ENCODE measurements around the gene CSKMT.
A peak's percentile ranks its signal among the peaks of the same experiment; 100 is the strongest.
"Not testable (repeated sequence)": the region's sequence is repeated elsewhere in the genome, so short reads cannot be mapped to it uniquely, and the experiment has no call there.

Gene CSKMT

GRCh38 chr11:62647609-62648005, 17.5 kb upstream of the CSKMT start:
- TF ChIP-seq POLR2A (IDR thresholded peaks at IDR 0.05; ENCODE audit: low read length) (no peak), GATA1 (IDR thresholded peaks at IDR 0.05; ENCODE audit: low read depth, low read length) (no peak)
- no peak for DNase-seq

- TF ChIP-seq POLR2A (IDR thresholded peaks at IDR 0.05; ENCODE audit: low read length) (no peak), GATA1 (IDR thresholded peaks at IDR 0.05; ENCODE audit: low read depth, low read length) (no peak)
- no peak for DNase-seq
Observed at GRCh38 chr11:62648185-62648966, 16.7 kb upstream of the CSKMT start.

- no peak for DNase-seq
- TF ChIP-seq GATA1 (IDR thresholded peaks at IDR 0.05; ENCODE audit: low read depth, low read length) = no peak
- TF ChIP-seq POLR2A (IDR thresholded peaks at IDR 0.05; ENCODE audit: low read length) = no peak
Observed at GRCh38 chr11:62648967-62649364, 16.1 kb upstream of the CSKMT start.

- DNase-seq = no peak
- TF ChIP-seq POLR2A (IDR thresholded peaks at IDR 0.05; ENCODE audit: low read length) = no peak
- no peak for TF ChIP-seq GATA1 (IDR thresholded peaks at IDR 0.05; ENCODE audit: low read depth, low read length)
Observed at GRCh38 chr11:62649486-62649885, 15.6 kb upstream of the CSKMT start.

- not testable (repeated sequence) for DNase-seq
Observed at GRCh38 chr11:62650283-62650682, 14.8 kb upstream of the CSKMT start.

DNA sequence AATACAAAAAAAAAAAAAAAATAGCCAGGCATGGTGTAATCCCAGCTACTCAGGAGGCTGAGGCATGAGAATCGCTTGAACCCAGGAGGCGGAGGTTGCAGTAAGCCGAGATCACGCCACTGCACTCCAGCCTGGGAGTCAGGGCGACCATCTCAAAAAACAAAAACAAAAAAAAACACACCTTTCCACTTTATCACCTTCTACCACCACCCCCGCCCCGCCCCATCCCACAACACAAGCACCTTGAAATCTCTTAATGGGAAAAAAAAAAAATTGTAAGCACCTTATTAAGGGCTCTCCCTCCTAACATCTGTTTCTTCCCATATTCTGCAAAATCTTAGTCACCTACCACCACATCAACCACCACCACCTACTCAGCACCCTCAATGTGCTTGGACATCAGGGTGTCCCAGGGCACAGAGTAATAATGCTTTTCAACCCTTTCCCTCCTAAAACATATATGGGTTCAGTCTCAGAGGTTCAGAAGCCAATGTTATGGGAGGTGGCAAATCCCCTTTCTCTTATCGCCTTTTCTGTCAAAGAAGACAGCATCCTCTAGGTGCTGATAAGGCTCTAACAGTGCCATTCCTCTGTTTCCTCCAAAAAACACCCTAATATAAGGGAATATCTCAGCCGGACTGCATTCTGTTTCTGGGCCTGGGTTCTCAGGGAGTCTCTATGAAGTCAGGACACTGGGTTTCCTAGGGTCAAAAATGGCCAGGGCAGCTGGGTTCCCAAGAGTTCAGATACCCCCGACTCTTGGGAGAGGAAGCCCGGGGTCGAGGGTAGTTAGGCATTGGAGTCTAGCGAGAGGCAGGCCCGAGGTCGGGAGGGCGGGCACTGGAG, 12.7 kb upstream of the CSKMT start:
- TF ChIP-seq POLR2A (IDR thresholded peaks at IDR 0.05; ENCODE audit: low read length) (no peak), GATA1 (IDR thresholded peaks at IDR 0.05; ENCODE audit: low read depth, low read length) (no peak)
- DNase-seq = peak; percentile 66 to 72

GRCh38 chr11:62654297-62654696, 10.8 kb upstream of the CSKMT start:
- TF ChIP-seq GATA1 (IDR thresholded peaks at IDR 0.05; ENCODE audit: low read depth, low read length) = no peak
- no peak for TF ChIP-seq POLR2A (IDR thresholded peaks at IDR 0.05; ENCODE audit: low read length)
- no peak for DNase-seq

DNA sequence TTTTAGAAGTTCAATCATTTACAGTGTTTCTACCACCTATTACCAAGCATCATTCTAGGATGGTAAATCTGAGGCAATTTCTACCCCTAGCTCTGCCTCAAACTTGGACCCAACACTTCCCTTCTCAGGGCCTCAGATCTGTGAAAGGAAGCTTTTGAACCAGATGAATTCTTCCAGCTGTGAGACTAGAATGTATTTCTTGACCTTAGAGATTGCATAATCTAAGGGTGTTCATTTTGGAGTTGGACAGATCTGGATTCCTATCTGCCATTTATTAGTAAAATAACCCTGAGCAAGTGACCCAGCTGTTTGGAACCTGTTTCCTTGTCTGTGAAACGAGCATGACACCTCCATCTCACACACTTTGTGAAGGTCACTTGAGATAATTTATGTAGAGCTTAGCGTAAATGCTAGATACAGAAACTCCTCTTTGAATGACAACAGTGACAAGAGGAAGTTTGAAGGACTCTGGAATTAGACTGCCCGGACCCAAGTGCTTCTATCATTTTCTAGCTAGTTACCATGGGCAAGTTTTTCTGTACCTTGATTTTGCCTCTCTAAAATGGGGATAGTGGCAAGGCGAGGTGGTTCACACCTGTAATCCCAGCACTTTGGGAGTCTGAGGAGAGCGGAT, 8.2 kb upstream of the CSKMT start:
- TF ChIP-seq GATA1 (IDR thresholded peaks at IDR 0.05; ENCODE audit: low read depth, low read length) (no peak), POLR2A (IDR thresholded peaks at IDR 0.05; ENCODE audit: low read length) (no peak)

DNA sequence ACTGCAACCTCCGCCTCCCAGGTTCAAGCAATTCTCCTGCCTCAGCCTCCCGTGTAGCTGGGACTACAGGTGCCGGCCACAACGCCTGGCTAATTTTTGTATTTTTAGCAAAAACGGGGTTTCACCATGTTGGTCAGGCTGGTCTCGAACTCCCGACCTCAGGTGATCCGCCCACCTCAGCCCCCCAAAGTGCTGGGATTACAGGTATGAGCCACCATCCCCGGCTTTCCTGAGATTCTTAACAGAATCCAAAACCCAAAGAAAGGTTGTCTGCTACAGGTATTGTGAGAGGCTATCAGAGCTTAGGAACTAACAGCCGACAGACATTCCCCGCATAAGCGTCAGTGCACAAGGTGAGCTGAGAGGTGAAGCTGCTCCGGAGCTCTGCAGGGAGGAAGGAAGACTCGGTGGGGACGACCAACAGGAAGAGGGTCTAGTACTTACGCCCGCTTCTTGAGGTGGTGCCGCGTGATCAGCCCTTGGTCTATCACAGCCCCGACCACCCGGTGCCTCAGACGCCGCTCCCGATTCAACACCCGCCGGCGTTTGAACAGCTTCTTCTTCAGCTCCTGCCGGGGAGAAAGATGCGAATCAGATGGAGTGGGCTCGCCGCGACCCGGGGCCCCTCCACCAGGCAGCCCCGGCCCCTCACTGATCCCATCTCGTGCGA, 572 bp upstream of the CSKMT start:
- peak; percentile 80 to 85 for DNase-seq
- TF ChIP-seq GATA1 (IDR thresholded peaks at IDR 0.05; ENCODE audit: low read depth, low read length) (no peak), POLR2A (IDR thresholded peaks at IDR 0.05; ENCODE audit: low read length) (no peak)

More for the DNA sequence above, 8.2 kb upstream of the CSKMT start:
- no peak for DNase-seq

DNA sequence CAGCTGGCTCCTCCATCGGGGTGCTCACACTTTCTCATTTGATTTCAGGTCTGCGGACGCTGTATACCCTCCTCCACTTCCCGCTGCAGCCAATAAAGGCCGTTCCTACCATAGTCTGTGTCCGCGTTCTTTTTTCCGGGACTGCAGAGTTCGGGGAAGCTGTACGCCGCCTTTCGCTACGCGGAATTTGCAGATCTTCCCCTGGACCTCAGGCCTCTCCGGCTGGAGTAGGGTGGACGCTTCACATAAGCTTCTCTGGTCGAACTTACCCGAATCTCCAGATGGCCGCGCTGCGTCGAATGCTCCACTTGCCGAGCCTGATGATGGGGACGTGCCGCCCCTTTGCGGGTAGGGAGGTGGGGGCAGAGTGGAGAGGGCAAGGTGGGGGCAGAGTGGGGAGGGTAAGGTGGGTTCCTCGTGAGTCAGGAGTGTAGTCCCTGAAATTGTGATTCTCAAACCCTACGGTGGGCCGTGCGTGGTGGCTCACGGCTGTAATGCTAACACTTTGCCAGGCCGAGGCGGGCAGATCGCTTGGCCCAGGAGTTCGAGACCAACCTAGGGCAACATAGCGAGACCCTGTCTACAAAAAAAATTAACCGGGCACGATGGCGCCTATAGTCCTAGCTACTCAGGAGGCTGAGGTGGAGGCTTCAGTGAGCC, 617 bp downstream of the CSKMT start:
- DNase-seq = peak; percentile 71 to 78
- TF ChIP-seq POLR2A (IDR thresholded peaks at IDR 0.05; ENCODE audit: low read length) (no peak), GATA1 (IDR thresholded peaks at IDR 0.05; ENCODE audit: low read depth, low read length) (no peak)

DNA sequence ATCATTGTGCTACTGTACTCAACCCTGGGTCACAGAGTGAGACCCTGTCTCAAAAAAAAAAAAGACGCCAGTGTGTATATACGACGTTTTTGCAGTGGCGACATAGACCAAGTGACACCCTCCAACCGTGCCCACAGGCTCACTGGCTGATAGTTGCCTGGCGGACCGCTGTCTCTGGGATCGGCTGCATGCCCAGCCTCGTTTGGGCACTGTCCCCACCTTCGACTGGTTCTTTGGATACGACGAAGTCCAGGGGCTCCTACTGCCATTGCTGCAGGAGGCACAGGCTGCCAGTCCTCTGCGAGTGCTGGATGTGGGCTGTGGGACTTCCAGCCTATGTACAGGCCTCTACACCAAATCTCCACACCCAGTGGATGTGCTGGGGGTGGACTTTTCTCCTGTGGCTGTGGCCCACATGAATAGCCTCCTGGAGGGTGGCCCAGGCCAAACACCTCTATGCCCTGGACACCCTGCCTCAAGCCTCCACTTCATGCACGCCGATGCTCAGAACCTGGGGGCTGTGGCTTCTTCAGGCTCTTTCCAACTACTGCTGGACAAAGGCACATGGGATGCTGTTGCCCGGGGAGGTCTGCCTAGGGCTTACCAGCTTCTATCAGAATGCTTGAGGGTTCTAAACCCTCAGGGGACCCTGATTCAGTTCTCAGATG, 1.3 kb downstream of the CSKMT start:
- TF ChIP-seq GATA1 (IDR thresholded peaks at IDR 0.05; ENCODE audit: low read depth, low read length) (no peak), POLR2A (IDR thresholded peaks at IDR 0.05; ENCODE audit: low read length) (peak; percentile 13)
- no peak for DNase-seq

- TF ChIP-seq GATA1 (IDR thresholded peaks at IDR 0.05; ENCODE audit: low read depth, low read length) (no peak), POLR2A (IDR thresholded peaks at IDR 0.05; ENCODE audit: low read length) (no peak)
Observed at GRCh38 chr11:62667460-62667859, 2.3 kb downstream of the CSKMT start.

More at GRCh38 chr11:62667460-62667859, 2.3 kb downstream of the CSKMT start:
- DNase-seq = no peak

Data from erythroblast (primary cell).